Measurements from ENCODE around the gene COG3. TPM values are rescaled to one million over a fixed set of nuclear protein-coding genes. Genes with fewer than 3 reads are reported as not detected.

COG3 gene
- total and polyA plus RNA-seq, 2 of the 13 experiments (the other 11 are each of a cell fraction or from before 2014, with no cell fraction given) = 37.8 to 47.5 TPM

GRCh38 chr13:45417790-45418534 lies 46.8 kb upstream of the COG3 start, which contains the start of gene SLC25A30 (continued):
- TF ChIP-seq, protein P1, sequence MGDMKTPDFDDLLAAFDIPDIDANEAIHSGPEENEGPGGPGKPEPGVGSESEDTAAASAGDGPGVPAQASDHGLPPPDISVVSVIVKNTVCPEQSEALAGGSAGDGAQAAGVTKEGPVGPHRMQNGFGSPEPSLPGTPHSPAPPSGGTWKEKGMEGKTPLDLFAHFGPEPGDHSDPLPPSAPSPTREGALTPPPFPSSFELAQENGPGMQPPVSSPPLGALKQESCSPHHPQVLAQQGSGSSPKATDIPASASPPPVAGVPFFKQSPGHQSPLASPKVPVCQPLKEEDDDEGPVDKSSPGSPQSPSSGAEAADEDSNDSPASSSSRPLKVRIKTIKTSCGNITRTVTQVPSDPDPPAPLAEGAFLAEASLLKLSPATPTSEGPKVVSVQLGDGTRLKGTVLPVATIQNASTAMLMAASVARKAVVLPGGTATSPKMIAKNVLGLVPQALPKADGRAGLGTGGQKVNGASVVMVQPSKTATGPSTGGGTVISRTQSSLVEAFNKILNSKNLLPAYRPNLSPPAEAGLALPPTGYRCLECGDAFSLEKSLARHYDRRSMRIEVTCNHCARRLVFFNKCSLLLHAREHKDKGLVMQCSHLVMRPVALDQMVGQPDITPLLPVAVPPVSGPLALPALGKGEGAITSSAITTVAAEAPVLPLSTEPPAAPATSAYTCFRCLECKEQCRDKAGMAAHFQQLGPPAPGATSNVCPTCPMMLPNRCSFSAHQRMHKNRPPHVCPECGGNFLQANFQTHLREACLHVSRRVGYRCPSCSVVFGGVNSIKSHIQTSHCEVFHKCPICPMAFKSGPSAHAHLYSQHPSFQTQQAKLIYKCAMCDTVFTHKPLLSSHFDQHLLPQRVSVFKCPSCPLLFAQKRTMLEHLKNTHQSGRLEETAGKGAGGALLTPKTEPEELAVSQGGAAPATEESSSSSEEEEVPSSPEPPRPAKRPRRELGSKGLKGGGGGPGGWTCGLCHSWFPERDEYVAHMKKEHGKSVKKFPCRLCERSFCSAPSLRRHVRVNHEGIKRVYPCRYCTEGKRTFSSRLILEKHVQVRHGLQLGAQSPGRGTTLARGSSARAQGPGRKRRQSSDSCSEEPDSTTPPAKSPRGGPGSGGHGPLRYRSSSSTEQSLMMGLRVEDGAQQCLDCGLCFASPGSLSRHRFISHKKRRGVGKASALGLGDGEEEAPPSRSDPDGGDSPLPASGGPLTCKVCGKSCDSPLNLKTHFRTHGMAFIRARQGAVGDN (CRISPR knock-in tag; IDR thresholded peaks at IDR 0.05) = peak; percentile 94
- no peak for TF ChIP-seq ZNF496 (CRISPR knock-in tag; IDR thresholded peaks at IDR 0.05; ENCODE audit: insufficient replicate concordance)
- TF ChIP-seq KMT2A (CRISPR knock-in tag; IDR thresholded peaks at IDR 0.05) = peak; percentile 82; the same call in 1 of the 2 replicates
- TF ChIP-seq ZNF709 (CRISPR knock-in tag; IDR thresholded peaks at IDR 0.05) = 0 out of 2 replicates have a peak, but pooled peaks have one; percentile 62
- peak; percentile 68 for TF ChIP-seq ZNF121 (CRISPR knock-in tag; IDR thresholded peaks at IDR 0.05)
- TF ChIP-seq EHMT2 (IDR thresholded peaks at IDR 0.05; ENCODE audit: borderline replicate concordance, low read depth, low read length) = no peak
- 0 out of 2 replicates have a peak, but pooled peaks have one; percentile 52 for TF ChIP-seq ZNF142 (CRISPR knock-in tag; IDR thresholded peaks at IDR 0.05)
- no peak for TF ChIP-seq CHD4 (IDR thresholded peaks at IDR 0.05; ENCODE audit: borderline replicate concordance, low read length)
- peak; percentile 52; the same call in 1 of the 2 replicates for TF ChIP-seq KDM3A (CRISPR knock-in tag; IDR thresholded peaks at IDR 0.05; ENCODE audit: low read depth)
- no peak for TF ChIP-seq ZBTB7B (CRISPR knock-in tag; IDR thresholded peaks at IDR 0.05)
- TF ChIP-seq ZFP36L1 (CRISPR knock-in tag; IDR thresholded peaks at IDR 0.05) = peak; percentile 64; the same call in 1 of the 2 replicates
- TF ChIP-seq ZBTB20 (CRISPR knock-in tag; IDR thresholded peaks at IDR 0.05; ENCODE audit: borderline replicate concordance, low read depth) = no peak
- peak; percentile 76 for TF ChIP-seq BRD4 (CRISPR knock-in tag; IDR thresholded peaks at IDR 0.05)
- no peak; the same call in 1 of the 2 replicates for TF ChIP-seq ZNF224 (CRISPR knock-in tag; IDR thresholded peaks at IDR 0.05)
- peak; percentile 83 for TF ChIP-seq SP5 (CRISPR knock-in tag; IDR thresholded peaks at IDR 0.05; ENCODE audit: borderline replicate concordance, low read depth)
- TF ChIP-seq LCORL (IDR thresholded peaks at IDR 0.05) = no peak
- TF ChIP-seq LCORL (CRISPR knock-in tag; IDR thresholded peaks at IDR 0.05) = peak; percentile 20; the same call in 1 of the 2 replicates
- no peak for TF ChIP-seq MZF1 (CRISPR knock-in tag; IDR thresholded peaks at IDR 0.05; ENCODE audit: borderline replicate concordance)
- no peak for TF ChIP-seq CREM (IDR thresholded peaks at IDR 0.05)
- TF ChIP-seq CREM (CRISPR knock-in tag; IDR thresholded peaks at IDR 0.05) = no peak
